GM18873 (cell line): ENCODE measurements around the gene ZNF438.

Source experiments
- ATAC-seq: cut with Tn5 transposase; IDR thresholded peaks from one replicate; pipeline ENCODE4 v1.9.1; 2021; ENCODE audit warnings: mild to moderate bottlenecking, moderate library complexity, moderate number of reproducible peaks; ENCODE audit not compliant: unreplicated experiment, low FRiP score

Gene ZNF438

GRCh38 chr10:30832749-30833627, 198.7 kb downstream of the ZNF438 start:
- ATAC-seq = no peak

- no peak for ATAC-seq
These were observed 199.5 kb downstream of the ZNF438 start for GRCh38 chr10:30832001-30832748.

GRCh38 chr10:30831426-30831825, 200.2 kb downstream of the ZNF438 start:
- ATAC-seq = no peak

- no peak for ATAC-seq
These were observed 201.1 kb downstream of the ZNF438 start for GRCh38 chr10:30830315-30831230.

- no peak for ATAC-seq
These were observed 201.8 kb downstream of the ZNF438 start for GRCh38 chr10:30829901-30830300.

- no peak for ATAC-seq
These were observed 203.0 kb downstream of the ZNF438 start for GRCh38 chr10:30828680-30829079.

GRCh38 chr10:30828164-30828563, 203.5 kb downstream of the ZNF438 start:
- no peak for ATAC-seq

- no peak for ATAC-seq
These were observed 204.0 kb downstream of the ZNF438 start for GRCh38 chr10:30827531-30828120.

GRCh38 chr10:30826679-30827078, 205.0 kb downstream of the ZNF438 start:
- ATAC-seq = no peak

GRCh38 chr10:30825495-30825894, 206.2 kb downstream of the ZNF438 start:
- no peak for ATAC-seq

- ATAC-seq = no peak
These were observed 206.6 kb downstream of the ZNF438 start for GRCh38 chr10:30825022-30825421.

- no peak for ATAC-seq
These were observed 208.0 kb downstream of the ZNF438 start for GRCh38 chr10:30823651-30824050.

GRCh38 chr10:30822693-30823465, 208.8 kb downstream of the ZNF438 start:
- no peak for ATAC-seq

- ATAC-seq = no peak
These were observed 209.5 kb downstream of the ZNF438 start for GRCh38 chr10:30821994-30822692.

- no peak for ATAC-seq
These were observed 210.2 kb downstream of the ZNF438 start for GRCh38 chr10:30821261-30821993.

GRCh38 chr10:30820261-30820991, 211.2 kb downstream of the ZNF438 start:
- no peak for ATAC-seq

GRCh38 chr10:30819341-30820181, 212.1 kb downstream of the ZNF438 start:
- no peak for ATAC-seq
